HG03097 (cell line): Measurements from ENCODE around the gene MFSD6.

Source experiments
- ATAC-seq: cut with Tn5 transposase; IDR thresholded peaks from one replicate; pipeline ENCODE4 v1.9.1; 2021; ENCODE audit not compliant: unreplicated experiment, low FRiP score

The MFSD6 gene

GRCh38 chr2:190547886-190548285 lies 139.7 kb downstream of the MFSD6 start:
- no peak for ATAC-seq

- ATAC-seq = no peak
Observed at GRCh38 chr2:190550137-190550536, 142.0 kb downstream of the MFSD6 start.
